Right ventricle myocardium inferior (tissue), 1 donor: ENCODE measurements around the gene TUBG1. TPM values are rescaled to one million over a fixed set of nuclear protein-coding genes. Genes with fewer than 3 reads are reported as not detected.
A peak's percentile ranks its signal among the peaks of the same experiment; 100 is the strongest.

Source experiments
- ATAC-seq: fragments of 200-7000 bp; cut with Tn5 transposase; one replicate; pipeline ENCODE4 v1.9.1; 2020; ENCODE audit warnings: mild to moderate bottlenecking, moderate library complexity
- DNase-seq: peaks from one replicate; pipeline ENCODE4 v3.0.0; 2021; ENCODE audit errors: missing footprints
- intact Hi-C: fragments of 100-400 bp; cut with DNase I; formaldehyde crosslinking; loops from one replicate; pipeline ENCODE4 v1.11.0; 2022
- long read RNA-seq: library from polyadenylated mRNA; unstranded; transcript quantifications from one replicate; pipeline ENCODE4 v2.0.0, GENCODE V29; 2021
- total RNA-seq: library from RNA; stranded (reverse); fragmentation: NEBNext Ultra II Directional; extraction: Animal tissue kit (Norgen Biotek cat#: 25700); gene quantifications from one replicate; pipeline ENCODE4 v1.2.1, GENCODE V29; 2021
- donor health status: DM: no; HTN: yes; CAD: no; lungs with severe emphysema.

TUBG1 gene
- total RNA-seq = 54.3 TPM
- long read RNA-seq, transcript TUBG1-201 (11 exons, 1,611 nt) = major isoform, 87 of 92 reads
- long read RNA-seq, partial matches to known transcripts = 4 of 92 reads
- long read RNA-seq, other reads (novel, unspliced or antisense) = 1 of 92 reads

DNA sequence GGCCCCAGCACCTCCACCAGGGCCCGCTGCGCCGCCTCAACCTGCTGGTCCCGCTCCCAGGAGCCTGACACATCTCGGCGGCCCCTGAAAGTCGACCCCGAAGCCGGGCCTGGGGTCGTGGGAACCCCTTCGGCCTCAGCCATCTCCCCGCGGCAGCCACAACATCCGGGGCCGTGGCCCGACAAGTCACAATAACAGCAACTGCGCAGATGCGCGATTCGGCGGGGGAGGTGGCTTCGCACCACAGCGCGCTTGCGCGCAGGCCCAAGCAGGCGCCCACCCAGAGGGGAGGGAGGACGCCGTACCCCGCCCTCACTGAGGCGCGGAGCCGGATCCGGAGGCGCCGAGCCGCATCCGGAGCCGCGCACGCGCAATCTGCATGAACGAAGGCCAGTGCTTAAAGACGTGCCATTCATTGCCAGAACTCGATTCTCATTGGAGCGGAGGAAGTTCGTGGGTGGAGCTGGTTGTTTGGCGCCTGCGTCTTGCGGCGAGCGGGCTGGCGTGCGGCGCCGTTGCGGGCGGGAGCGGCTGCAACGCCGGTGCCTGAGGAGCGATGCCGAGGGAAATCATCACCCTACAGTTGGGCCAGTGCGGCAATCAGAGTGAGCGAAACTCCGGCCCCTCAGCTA is at the start of gene TUBG1, which contains the start of gene RETREG3:
TSS of gene TUBG1 (plus strand) at position 502 of the 632 bp plus-strand sequence. CDS start at position 557, 55 bp downstream.
TSS of gene RETREG3 (minus strand) at position 193 of the 632 bp plus-strand sequence. CDS start at position 143, 50 bp downstream.
- DNase-seq (peak; percentile 100), ATAC-seq (peak; percentile 99)
- intact Hi-C loops = loop anchor here (2.0 to 5.0 kb wide), 2 partner anchors 42 to 70 kb away; partner anchors contain the start of gene MLX

DNA sequence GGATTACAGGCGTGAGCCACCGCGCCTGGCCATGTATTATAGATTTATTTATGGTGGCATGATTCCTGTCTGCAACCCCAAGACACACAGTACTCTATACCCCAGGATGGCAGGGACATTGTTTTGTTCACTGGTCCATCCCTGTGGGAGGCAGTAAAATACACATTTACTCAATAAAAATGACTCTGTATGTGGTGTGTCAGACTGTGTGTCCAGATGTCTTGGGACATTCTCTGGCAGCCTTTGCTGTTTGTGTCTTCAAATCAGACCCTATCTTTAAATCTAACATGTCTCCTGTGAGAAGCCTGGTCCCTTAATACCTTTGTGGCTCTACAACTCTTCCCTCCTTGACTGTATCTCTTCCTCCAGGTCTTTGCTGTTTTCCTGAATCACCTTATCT is 49.2 kb upstream of the TUBG1 start:
- ATAC-seq = no peak
- DNase-seq = no peak

DNA sequence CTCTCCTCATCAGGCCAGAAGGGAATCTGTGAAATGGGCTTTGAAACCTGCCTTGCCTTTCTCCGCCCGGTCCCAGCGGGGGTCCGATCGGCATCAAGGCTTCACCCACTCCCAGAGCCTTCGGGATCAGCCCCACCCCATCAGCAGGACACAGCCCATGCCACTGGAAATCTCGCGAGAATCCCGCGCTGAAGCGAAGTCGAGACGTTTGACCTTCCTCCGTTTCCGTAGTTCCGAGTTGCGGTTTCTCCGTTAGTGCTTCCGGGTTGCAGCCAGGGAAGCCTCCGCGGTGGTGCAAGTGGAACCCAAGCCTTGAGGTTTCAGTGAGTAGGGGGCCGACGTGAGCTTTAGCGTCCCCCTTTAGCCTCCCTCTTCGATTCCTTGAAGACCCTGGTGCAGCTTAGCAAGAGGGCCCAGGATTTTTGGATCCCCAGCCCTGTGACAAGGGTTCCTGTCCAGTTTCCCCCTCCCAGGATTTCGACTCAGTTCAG is 47.5 kb upstream of the TUBG1 start, which contains the start of gene COASY:
TSS of gene COASY (plus strand) at position 252 of the 491 bp plus-strand sequence. CDS start 475 bp downstream, outside the sequence.
- peak; percentile 97 for DNase-seq
- intact Hi-C loops = no loop called here
- peak; percentile 83 for ATAC-seq

More for the DNA sequence above, 49.2 kb upstream of the TUBG1 start:
- intact Hi-C loops = no loop called here

DNA sequence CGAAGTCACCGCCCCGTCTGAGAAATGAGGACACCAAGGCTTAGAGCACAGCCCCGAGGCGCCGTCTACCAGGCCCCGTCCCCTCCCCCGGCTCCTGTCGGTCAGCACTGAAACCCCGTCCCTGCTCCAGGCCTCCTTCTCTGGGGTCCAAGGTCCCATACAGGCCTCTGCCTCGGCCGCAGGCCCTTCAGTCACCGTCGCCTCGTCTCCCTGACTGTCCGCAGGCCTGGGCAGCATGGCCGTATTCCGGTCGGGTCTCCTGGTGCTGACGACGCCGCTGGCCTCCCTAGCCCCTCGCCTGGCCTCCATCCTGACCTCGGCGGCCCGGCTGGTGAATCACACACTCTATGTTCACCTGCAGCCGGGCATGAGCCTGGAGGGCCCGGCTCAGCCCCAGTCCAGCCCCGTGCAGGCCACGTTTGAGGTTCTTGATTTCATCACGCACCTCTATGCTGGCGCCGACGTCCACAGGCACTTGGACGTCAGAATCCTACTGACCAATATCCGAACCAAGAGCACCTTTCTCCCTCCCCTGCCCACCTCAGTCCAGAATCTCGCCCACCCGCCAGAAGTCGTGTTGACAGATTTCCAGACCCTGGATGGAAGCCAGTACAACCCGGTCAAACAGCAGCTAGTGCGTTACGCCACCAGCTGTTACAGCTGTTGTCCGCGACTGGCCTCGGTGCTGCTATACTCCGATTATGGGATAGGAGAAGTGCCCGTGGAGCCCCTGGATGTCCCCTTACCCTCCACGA is 46.9 kb upstream of the TUBG1 start:
- intact Hi-C loops = no loop called here
- ATAC-seq (no peak), DNase-seq (no peak)

DNA sequence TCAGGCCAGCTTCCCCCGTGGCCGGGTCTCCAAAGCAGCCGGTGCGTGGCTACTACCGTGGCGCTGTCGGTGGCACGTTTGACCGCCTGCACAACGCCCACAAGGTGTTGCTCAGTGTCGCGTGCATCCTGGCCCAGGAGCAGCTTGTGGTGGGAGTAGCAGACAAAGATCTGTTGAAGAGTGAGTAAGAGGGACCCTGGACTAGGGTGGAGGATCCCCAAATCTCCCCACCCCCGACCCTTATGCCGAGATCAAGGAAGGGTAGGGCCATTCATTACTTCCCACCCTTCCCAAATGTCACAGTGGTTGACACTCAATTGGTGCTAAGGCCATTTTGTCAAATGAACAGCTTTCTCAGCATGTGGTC is 46.4 kb upstream of the TUBG1 start:
- DNase-seq = no peak
- intact Hi-C loops = no loop called here

DNA sequence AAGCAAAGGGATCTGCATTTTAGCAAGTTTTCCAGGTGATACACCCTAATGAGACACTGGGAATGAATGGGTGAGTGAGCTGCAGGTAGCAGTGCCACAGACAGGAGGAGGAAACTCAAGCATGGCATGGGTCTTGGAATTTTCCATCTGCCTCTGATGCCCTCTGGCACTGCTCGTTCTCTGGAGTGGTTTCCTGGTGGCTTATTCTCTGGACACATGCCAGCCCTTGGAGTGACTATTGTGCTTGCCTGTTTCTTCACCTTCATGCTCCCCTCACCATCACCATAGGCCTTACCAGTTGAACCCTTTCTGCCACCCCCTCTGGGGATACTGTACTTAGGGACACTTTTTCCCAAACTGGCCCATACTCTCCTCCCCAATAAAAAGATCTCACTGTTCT is 45.9 kb upstream of the TUBG1 start:
- DNase-seq (no peak), ATAC-seq (no peak)
- intact Hi-C loops = no loop called here

More for the DNA sequence above, 46.4 kb upstream of the TUBG1 start:
- ATAC-seq = no peak

DNA sequence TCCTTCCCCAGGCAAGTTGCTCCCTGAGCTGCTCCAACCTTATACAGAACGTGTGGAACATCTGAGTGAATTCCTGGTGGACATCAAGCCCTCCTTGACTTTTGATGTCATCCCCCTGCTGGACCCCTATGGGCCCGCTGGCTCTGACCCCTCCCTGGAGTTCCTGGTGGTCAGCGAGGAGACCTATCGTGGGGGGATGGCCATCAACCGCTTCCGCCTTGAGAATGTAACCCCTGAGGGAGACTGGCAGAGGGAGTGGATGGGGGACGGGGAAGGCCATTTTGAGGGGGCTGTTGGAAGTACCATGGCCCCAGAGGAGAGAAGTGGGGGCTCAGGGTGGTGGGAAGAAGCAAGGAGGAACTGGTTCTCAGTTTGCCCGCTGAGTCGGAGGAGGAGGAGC is 45.5 kb upstream of the TUBG1 start:
- ATAC-seq (no peak), DNase-seq (no peak)
- intact Hi-C loops = no loop called here

DNA sequence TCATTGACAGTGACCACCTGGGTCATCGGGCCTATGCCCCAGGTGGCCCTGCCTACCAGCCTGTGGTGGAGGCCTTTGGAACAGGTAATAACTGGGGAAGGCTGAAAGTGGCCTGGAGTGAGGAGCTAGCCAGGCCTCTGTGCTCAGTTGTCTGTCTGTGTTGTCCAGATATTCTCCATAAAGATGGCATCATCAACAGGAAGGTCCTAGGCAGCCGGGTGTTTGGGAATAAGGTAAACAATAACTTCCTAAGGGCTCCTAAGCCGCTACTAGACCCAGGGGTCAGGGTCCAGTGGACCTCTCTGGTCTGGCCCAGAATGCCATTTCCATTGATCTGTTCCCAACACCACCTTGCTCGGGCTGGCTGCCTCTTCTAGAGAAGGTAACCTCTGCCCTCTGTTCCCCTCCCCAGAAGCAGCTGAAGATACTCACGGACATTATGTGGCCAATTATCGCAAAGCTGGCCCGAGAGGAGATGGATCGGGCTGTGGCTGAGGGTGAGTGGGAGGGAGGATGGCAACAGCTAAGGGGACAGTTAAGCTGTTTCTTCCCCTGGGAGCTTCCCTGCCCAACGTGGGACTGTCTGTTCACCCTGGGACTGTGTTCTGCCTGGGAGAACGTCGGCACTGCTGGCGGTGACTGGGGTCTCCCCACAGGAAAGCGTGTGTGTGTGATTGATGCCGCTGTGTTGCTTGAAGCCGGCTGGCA is 44.5 kb upstream of the TUBG1 start:
- intact Hi-C loops = loop anchor here (5.0 kb wide), 1 partner anchor 42 kb away; the partner anchor contains the start of genes RETREG3 and TUBG1
- ATAC-seq = no peak
- no peak for DNase-seq

DNA sequence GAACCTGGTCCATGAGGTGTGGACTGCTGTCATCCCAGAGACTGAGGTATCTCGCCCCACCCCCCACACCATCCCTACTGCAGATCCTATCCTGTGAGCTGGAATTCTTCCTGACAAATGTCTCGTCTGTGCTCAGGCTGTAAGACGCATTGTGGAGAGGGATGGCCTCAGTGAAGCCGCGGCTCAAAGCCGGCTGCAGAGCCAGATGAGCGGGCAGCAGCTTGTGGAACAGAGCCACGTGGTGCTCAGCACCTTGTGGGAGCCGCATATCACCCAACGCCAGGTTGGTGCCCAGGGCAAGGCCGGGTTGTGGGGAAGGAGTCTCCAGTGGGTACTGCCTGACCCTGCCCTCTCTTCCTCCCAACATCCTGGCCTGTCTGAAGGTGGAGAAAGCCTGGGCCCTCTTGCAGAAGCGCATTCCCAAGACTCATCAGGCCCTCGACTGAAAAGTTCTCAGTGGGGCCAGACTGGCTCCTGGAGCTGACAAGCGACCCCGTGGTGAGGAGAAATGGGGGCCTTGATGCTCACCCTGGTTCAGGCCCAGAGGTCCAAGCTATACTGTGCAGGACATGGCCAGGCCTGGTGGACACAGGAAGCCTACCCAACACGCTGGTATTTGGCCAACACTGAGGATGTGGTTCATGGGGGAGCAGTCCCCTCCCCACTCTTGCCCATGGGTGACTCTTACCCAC is 43.8 kb upstream of the TUBG1 start:
- DNase-seq (no peak), ATAC-seq (no peak)
- intact Hi-C loops = loop anchor here (5.0 kb wide), 1 partner anchor 42 kb away; the partner anchor contains the start of genes RETREG3 and TUBG1

DNA sequence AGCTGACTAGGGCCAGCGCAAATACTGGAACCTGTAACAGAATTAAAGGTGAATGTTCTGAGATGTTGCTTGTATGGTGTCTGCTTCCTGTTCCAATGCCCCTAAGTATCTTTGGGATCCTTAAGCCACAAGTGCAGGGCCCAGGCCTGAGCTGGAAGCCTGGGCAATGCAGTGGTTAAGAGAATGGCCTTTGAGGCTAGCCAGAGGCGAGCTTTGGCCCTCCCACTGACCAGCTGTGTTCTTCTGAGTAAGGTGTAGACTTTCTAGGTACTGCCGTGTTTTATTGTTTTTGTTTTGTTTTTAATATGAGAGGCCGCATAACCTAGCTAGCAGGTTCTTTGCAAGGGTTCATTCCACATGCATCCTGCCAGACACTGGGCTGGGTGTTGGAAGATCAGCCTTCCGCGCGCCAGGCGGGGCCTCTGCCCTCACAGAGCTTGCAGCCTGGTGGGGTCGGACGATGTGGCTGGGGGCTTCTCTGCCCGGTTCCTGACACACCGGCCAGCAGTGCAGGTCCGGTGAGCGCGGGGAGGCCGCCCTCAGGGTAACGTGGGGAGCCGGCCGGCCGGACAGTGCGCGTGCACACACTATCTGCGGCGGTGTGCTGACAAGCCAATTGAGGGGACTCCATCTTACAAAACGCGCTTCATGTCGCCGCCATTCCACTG is 43.1 kb upstream of the TUBG1 start:
- ATAC-seq (no peak), DNase-seq (no peak)
- intact Hi-C loops = loop anchor here (5.0 kb wide), 1 partner anchor 41 kb away; the partner anchor contains the start of genes RETREG3 and TUBG1

DNA sequence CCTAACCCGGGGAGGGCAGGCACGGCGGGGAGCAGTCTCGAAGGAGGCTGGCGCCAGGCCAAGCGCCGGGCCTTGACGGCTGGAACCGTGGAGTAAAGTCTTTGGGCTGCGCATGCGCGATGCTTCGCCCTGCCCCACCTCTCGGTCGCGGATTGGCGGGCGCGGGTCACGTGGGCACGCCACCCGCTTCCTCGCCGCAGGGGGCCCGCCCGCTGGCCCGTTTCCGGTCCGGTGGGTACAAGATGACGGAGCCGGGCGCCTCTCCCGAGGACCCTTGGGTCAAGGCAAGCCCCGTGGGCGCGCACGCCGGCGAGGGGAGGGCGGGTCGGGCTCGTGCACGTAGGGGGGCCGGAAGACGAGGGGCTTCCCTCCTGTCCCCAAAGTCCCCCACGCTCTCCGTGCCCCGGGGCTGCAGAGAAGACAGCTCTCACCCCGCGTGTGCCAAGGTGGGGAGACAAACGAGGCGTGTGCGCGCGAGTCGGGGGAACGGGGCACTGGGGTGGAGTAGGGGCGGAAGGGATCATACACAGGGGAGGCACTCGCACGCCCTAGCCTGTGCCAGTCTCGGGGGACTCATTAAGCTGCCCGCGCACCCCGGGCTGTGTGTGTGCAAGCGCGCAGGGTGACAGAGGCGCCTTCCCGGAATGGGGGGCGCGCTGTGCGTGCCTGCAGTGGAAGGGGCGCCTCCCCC is 42.5 kb upstream of the TUBG1 start, which contains the start of gene MLX:
TSS of gene MLX (plus strand) at position 218 of the 691 bp plus-strand sequence. CDS start at position 243, 25 bp downstream.
- intact Hi-C loops = loop anchor here (5.0 kb wide), 1 partner anchor 40 kb away; the partner anchor contains the start of genes RETREG3 and TUBG1
- DNase-seq (peak; percentile 98), ATAC-seq (peak; percentile 85)

DNA sequence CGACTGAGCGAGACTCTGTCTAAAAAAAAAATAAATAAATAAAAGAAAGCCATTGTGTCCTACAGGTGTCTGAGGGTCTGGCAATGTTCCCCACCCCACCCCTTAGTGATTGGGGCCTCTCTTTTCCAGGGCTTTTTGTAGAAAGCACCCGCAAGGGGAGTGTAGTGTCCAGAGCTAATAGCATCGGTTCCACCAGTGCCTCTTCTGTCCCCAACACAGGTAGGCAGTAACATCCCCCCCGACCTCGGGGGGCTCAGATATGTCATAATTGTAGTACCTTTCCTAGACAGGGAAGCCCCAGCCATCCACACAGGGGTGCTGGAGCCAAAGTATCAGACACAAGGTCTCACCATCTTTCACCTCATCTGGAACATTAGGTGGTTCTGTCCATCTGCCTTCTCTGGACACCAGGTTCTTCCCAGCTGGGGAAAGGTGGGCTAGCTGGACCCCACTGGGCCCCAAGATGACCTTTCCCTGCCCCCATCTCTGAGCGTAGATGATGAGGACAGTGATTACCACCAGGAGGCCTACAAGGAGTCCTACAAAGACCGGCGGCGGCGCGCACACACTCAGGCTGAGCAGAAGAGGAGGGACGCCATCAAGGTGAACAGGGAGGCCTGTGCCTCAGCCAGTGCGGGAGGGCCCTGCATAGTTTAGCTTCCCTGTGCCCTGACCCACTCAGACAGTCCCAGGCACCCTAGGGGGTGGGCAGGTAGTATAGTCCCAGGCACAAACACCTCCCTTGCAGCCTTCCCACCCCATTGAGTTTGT is 41.0 kb upstream of the TUBG1 start:
- intact Hi-C loops = loop anchor here (5.0 kb wide), 1 partner anchor 39 kb away; the partner anchor contains the start of genes RETREG3 and TUBG1
- DNase-seq (no peak), ATAC-seq (no peak)

DNA sequence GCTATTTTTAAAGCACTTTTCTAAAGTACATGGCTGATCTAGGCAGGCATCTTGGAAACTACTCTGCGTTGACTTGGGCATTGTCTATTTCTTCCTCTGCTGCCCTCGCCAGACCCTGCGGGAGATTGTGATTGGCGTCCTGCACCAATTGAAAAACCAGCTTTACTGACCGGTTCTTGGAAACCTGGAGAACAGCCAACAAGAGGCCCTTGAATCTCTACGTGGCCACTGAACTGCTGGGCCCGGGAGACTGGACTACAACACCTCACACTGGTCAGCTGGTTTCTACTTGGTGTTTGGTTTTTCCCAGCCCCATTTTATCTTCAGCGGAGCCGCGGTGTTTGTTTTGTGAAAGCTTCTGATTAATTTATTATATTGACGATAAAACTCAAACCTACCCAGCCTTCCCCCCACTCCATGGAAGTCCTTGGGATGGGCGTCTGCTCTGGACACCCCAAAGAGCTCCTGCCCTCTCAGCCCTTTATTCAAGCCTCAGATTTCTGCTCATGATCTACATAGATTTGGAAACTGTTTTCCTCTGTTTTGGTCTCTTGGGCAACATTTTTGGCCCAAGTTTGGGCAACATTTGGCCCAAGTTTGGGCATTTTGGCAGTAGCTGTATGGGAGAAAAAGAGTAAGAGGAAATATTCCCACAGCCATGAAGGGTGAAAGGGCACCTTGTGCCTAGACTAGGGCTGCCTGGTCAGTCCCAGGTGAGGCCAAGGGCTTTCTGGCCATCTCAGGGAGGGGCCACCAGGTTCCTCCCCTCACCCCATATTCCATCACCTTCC is 37.9 kb upstream of the TUBG1 start:
- intact Hi-C loops = loop anchor here (10.0 kb wide), 1 partner anchor 253 kb away; the partner anchor contains the start of gene BECN1
- no peak for ATAC-seq
- DNase-seq = no peak

DNA sequence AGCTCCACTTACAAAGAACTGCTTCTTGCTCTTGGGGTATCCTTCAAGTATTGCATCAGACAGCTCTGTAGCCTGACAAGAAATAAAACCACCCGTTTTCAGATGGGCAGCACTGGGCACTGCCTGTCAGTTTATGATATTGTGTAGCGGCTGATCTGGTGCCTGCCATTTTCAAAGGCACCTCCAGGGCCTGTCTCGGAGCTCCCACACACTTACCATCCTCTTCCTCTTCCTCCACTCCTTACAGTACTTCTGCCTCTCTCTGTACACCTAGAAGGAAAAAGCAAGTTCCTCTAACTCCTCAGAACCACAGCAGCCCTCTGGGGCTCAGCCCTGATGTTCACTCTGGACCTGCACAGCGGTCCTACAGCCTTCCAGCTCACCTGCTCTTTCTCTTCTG is 36.4 kb upstream of the TUBG1 start:
- intact Hi-C loops = loop anchor here (10.0 kb wide), 1 partner anchor 252 kb away; the partner anchor contains the start of gene BECN1
- ATAC-seq = no peak

DNA sequence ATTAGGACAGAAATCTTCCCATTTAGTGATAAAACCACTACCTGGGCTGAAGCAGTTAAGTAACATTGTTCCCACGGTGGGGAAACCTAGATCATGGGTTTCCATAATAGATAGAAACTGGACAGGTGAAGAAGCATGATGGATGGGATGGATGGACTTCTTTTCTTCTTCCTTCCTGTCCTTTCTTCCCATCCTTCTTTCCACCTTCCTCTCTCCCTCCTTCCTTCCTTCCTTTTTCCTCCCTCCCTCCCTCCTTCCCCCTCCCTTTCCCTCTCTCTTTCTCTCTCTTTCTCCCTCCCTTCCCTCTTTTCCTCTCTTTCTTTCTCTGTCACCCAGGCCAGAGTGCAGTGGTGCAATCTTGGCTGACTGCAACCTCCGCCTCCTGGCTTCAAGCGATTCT is 35.0 kb upstream of the TUBG1 start:
- DNase-seq (no peak), ATAC-seq (no peak)
- intact Hi-C loops = loop anchor here (10.0 kb wide), 1 partner anchor 250 kb away; the partner anchor contains the start of gene BECN1

More for the DNA sequence above, 36.4 kb upstream of the TUBG1 start:
- no peak for DNase-seq
